K562 (cell line): ENCODE data around the gene FUCA2. TPM values are rescaled to one million over a fixed set of nuclear protein-coding genes. Genes with fewer than 3 reads are reported as not detected.

Source experiments
- BACH1 ChIP-seq: fragments of 200-800 bp; sonication (Bioruptor generic); IDR thresholded peaks from 2 replicates; pipeline ENCODE4 v1.6.1; 2016; ENCODE audit warnings: missing genetic modification characterization, missing compliant biosample characterization
- BDP1 ChIP-seq: IDR thresholded peaks from 3 replicates; pipeline ENCODE4 v1.6.1; 2011; ENCODE audit not compliant: insufficient read length, insufficient read depth
- CBX2 ChIP-seq: fragments of 200-600 bp; sonication (generic); IDR thresholded peaks from one replicate; pipeline ENCODE4 v1.6.1; 2012; ENCODE audit warnings: mild to moderate bottlenecking, low read length, inconsistent platforms; ENCODE audit not compliant: insufficient read depth, poor library complexity, severe bottlenecking
- CHD4 ChIP-seq: fragments of 200-600 bp; sonication (generic); IDR thresholded peaks from 3 replicates; pipeline ENCODE4 v1.6.1; 2012; ENCODE audit warnings: low read depth, mild to moderate bottlenecking, mixed read lengths, low read length, inconsistent platforms; ENCODE audit not compliant: insufficient read depth, insufficient replicate concordance, poor library complexity, severe bottlenecking
- ETS2 ChIP-seq: IDR thresholded peaks from 2 replicates; pipeline ENCODE4 v1.6.1; 2016; ENCODE audit warnings: borderline replicate concordance, missing genetic modification characterization, mild to moderate bottlenecking, moderate library complexity, missing compliant biosample characterization; ENCODE audit not compliant: poor library complexity, severe bottlenecking
- EWSR1 ChIP-seq: fragments of 450-650 bp; IDR thresholded peaks from 2 replicates; pipeline ENCODE4 v1.6.1; 2018; ENCODE audit warnings: borderline replicate concordance, mild to moderate bottlenecking, low read depth, moderate library complexity; ENCODE audit not compliant: partially characterized antibody
- FOXK1 ChIP-seq: sonication (generic); formaldehyde crosslinking; IDR thresholded peaks from 2 replicates; pipeline ENCODE4 v1.8.0; 2022; ENCODE audit warnings: missing genetic modification reagents, mild to moderate bottlenecking, borderline replicate concordance
- HNRNPUL1 ChIP-seq: fragments of 200-400 bp; formaldehyde crosslinking; IDR thresholded peaks from 2 replicates; pipeline ENCODE4 v1.6.1; 2017; ENCODE audit warnings: low read length
- KDM1A ChIP-seq, 2 experiments: fragments of 450-650 bp; IDR thresholded peaks; 2 replicates each; pipeline ENCODE4 v1.6.1; 2016; ENCODE audit warnings: mild to moderate bottlenecking in 2 of 2
- NR4A1 ChIP-seq, 2 experiments: fragments of 250-450 bp in 1 of 2; fragments of 450-650 bp in 1 of 2; sonication (Bioruptor Pico) in 1 of 2; IDR thresholded peaks; 2 replicates each; pipeline versions ENCODE4 v1.4.0 to v1.6.1; 2016 to 2020; ENCODE audit warnings: mild to moderate bottlenecking in 2 of 2, missing compliant biosample characterization in 1 of 2, missing genetic modification characterization in 1 of 2, moderate library complexity in 1 of 2
- OTX1 ChIP-seq: fragments of 450-650 bp; formaldehyde crosslinking; IDR thresholded peaks from 2 replicates; pipeline ENCODE4 v1.4.0; 2022; ENCODE audit warnings: mild to moderate bottlenecking
- PHF20 ChIP-seq: fragments of 450-650 bp; IDR thresholded peaks from 2 replicates; pipeline ENCODE4 v1.6.1; 2018; ENCODE audit not compliant: partially characterized antibody
- SMARCE1 ChIP-seq: fragments of 450-650 bp; IDR thresholded peaks from 2 replicates; pipeline ENCODE4 v1.7.1; 2016; ENCODE audit warnings: mild to moderate bottlenecking
- THAP12 ChIP-seq: fragments of 250-450 bp; sonication (Bioruptor Pico); IDR thresholded peaks from 2 replicates; pipeline ENCODE4 v1.9.0; 2021; ENCODE audit warnings: mild to moderate bottlenecking, inconsistent platforms
- TRIM24 ChIP-seq, 2 experiments: fragments of 450-650 bp; IDR thresholded peaks; 2 replicates each; pipeline ENCODE4 v1.6.1; 2016
- ZBTB12 ChIP-seq: fragments of 250-450 bp; sonication (Bioruptor Pico); IDR thresholded peaks from 2 replicates; pipeline ENCODE4 v1.4.0; 2020
- ZFP36 ChIP-seq: fragments of 150-350 bp; IDR thresholded peaks from 2 replicates; pipeline ENCODE4 v1.6.1; 2018; ENCODE audit warnings: low read length, low read depth; ENCODE audit not compliant: partially characterized antibody
- ZHX1 ChIP-seq: fragments of 150-350 bp; conservative IDR thresholded peaks from 2 replicates; pipeline ENCODE4 v1.6.1; 2014; ENCODE audit warnings: low read length
- polyA plus RNA-seq, 8 experiments: library from polyadenylated mRNA; depleted of rRNA in 4 of 8; stranded (reverse) in 5 of 8; unstranded in 3 of 8; fragments of >200 nt; fragmentation: Nextera tagmentation in 2 of 8; fragmentation: Illumina TruSeq in 1 of 8; extraction: Ambion mirVana in 2 of 8; extraction: Trizol in 1 of 8; gene quantifications; 2 replicates each; pipeline versions ENCODE4 v1.2.1 to v1.2.3, GENCODE V29; 2011 to 2014; ENCODE audit warnings: inconsistent platforms in 1 of 8, missing spikeins in 1 of 8
- total RNA-seq, 7 experiments: library from RNA; depleted of rRNA in 6 of 7; stranded (reverse); fragments of >200 nt in 6 of 7; fragmentation: Illumina TruSeq in 2 of 7; extraction: Trizol in 2 of 7; gene quantifications; 2 replicates each; pipeline versions ENCODE4 v1.2.1 to v1.2.3, GENCODE V29; 2011 to 2021; ENCODE audit warnings: low replicate concordance in 1 of 7
- TF ChIP-seq, protein P1 (sequence below): sonication (generic); formaldehyde crosslinking; IDR thresholded peaks from 2 replicates; pipeline ENCODE4 v1.8.0; 2022; ENCODE audit warnings: mild to moderate bottlenecking, missing genetic modification reagents

FUCA2 gene
- total and polyA plus RNA-seq, 9 of the 15 experiments (the other 6 are each of a cell fraction or from before 2014, with no cell fraction given) = 20.6 to 112 (median 79.3) TPM

GRCh38 chr6:143510991-143511891, at the start of gene FUCA2 (continued):
- TF ChIP-seq ZHX1 (no peak), KDM1A (IDR thresholded peaks at IDR 0.05) (peak; percentile 25 to 70), PHF20 (peak; percentile 92), BACH1 (tag) (0 out of 2 replicates have a peak, but pooled peaks have one; percentile 46), EWSR1 (no peak), ZBTB12 (CRISPR knock-in tag) (no peak), CBX2 (no peak), TRIM24 (IDR thresholded peaks at IDR 0.05) (peak; percentile 57 to 64; a peak in 3 of 4 replicates), BDP1 (no peak), ZFP36 (peak; percentile 42), SMARCE1 (peak; percentile 9; the same call in 1 of the 2 replicates), THAP12 (CRISPR knock-in tag) (peak; percentile 71; the same call in 1 of the 2 replicates), NR4A1 (CRISPR knock-in tag; IDR thresholded peaks at IDR 0.05) (peak; percentile 40; the same call in 1 of the 2 replicates), NR4A1 (tag; IDR thresholded peaks at IDR 0.05) (peak; percentile 46; the same call in 1 of the 2 replicates), ETS2 (tag) (no peak), FOXK1 (CRISPR knock-in tag) (peak; percentile 88), HNRNPUL1 (peak; percentile 88; the same call in 1 of the 2 replicates), OTX1 (CRISPR knock-in tag) (0 out of 2 replicates have a peak, but pooled peaks have one; percentile 46), CHD4 (peak; percentile 78)
- TF ChIP-seq, protein P1, sequence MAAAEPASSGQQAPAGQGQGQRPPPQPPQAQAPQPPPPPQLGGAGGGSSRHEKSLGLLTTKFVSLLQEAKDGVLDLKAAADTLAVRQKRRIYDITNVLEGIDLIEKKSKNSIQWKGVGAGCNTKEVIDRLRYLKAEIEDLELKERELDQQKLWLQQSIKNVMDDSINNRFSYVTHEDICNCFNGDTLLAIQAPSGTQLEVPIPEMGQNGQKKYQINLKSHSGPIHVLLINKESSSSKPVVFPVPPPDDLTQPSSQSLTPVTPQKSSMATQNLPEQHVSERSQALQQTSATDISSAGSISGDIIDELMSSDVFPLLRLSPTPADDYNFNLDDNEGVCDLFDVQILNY (CRISPR knock-in tag) = peak; percentile 93
